ENCODE measurements around the gene FAIM2.

- TF ChIP-seq HDGF (IDR thresholded peaks at IDR 0.05; ENCODE audit: borderline replicate concordance) (no peak), NFRKB (IDR thresholded peaks at IDR 0.05) (no peak), ZNF384 (IDR thresholded peaks at IDR 0.05) (no peak), PKNOX1 (IDR thresholded peaks at IDR 0.05) (no peak), FOXA1 (IDR thresholded peaks at IDR 0.05) (no peak), SUZ12 (IDR thresholded peaks at IDR 0.05) (no peak), ARNT (IDR thresholded peaks at IDR 0.05) (no peak), LEF1 (IDR thresholded peaks at IDR 0.05; ENCODE audit: borderline replicate concordance) (no peak), SP1 (IDR thresholded peaks at IDR 0.05) (no peak)
Measured at GRCh38 chr12:49888461-49889151, 15.1 kb downstream of the FAIM2 start.

Data from HEK293T (cell line).